GM18868 (cell line): ENCODE results near the gene SHF.

Source experiments
- ATAC-seq: cut with Tn5 transposase; IDR thresholded peaks from one replicate; pipeline ENCODE4 v1.9.1; 2021; ENCODE audit warnings: mild to moderate bottlenecking, moderate library complexity; ENCODE audit not compliant: unreplicated experiment

The SHF gene

GRCh38 chr15:45169608-45170480 is 17.9 kb downstream of the SHF start:
- ATAC-seq = no peak

GRCh38 chr15:45168751-45169551 is 18.8 kb downstream of the SHF start:
- ATAC-seq = no peak

GRCh38 chr15:45168286-45168685 is 19.5 kb downstream of the SHF start:
- ATAC-seq = no peak

GRCh38 chr15:45167631-45168205 is 20.0 kb downstream of the SHF start:
- ATAC-seq = no peak

- ATAC-seq = peak; percentile 90
These were observed 20.7 kb downstream of the SHF start for GRCh38 chr15:45166834-45167630.

- ATAC-seq = no peak
These were observed 22.2 kb downstream of the SHF start for GRCh38 chr15:45165536-45165935.

GRCh38 chr15:45164914-45165313 is 22.9 kb downstream of the SHF start:
- ATAC-seq = no peak

GRCh38 chr15:45163508-45163856 is 24.3 kb downstream of the SHF start:
- no peak for ATAC-seq

- ATAC-seq = no peak
These were observed 24.8 kb downstream of the SHF start for GRCh38 chr15:45162771-45163507.

GRCh38 chr15:45161666-45162065 is 26.1 kb downstream of the SHF start:
- ATAC-seq = no peak

- ATAC-seq = no peak
These were observed 29.8 kb downstream of the SHF start for GRCh38 chr15:45157974-45158373.

GRCh38 chr15:45156744-45157455 is 30.9 kb downstream of the SHF start:
- no peak for ATAC-seq

GRCh38 chr15:45155739-45156138 is 32.0 kb downstream of the SHF start:
- no peak for ATAC-seq

- ATAC-seq = no peak
These were observed 35.6 kb downstream of the SHF start for GRCh38 chr15:45151998-45152828.

GRCh38 chr15:45150997-45151396 is 36.8 kb downstream of the SHF start:
- ATAC-seq = no peak

GRCh38 chr15:45150481-45150880 is 37.3 kb downstream of the SHF start:
- no peak for ATAC-seq

- ATAC-seq = no peak
These were observed 38.7 kb downstream of the SHF start for GRCh38 chr15:45149060-45149459.
